Chondrocyte (in vitro differentiated cells): Measurements from ENCODE around the gene ERVH48-1. TPM values are rescaled to one million over a fixed set of nuclear protein-coding genes. Genes with fewer than 3 reads are reported as not detected.
A peak's percentile ranks its signal among the peaks of the same experiment; 100 is the strongest.

Experiments used
- DNase-seq: peaks from one replicate; pipeline ENCODE4 v3.0.0; 2021; ENCODE audit warnings: mixed read lengths, low spot score
- H3K27ac Mint-ChIP-seq: one replicate; pipeline ENCODE4 v1.8.0; 2021; ENCODE audit warnings: mild to moderate bottlenecking, moderate library complexity, mixed read lengths; ENCODE audit not compliant: unreplicated experiment
- H3K27me3 Mint-ChIP-seq: 2 replicates; pipeline ENCODE4 v1.8.0; 2021; ENCODE audit warnings: low read depth, mixed read lengths
- H3K36me3 Mint-ChIP-seq: 2 replicates; pipeline ENCODE4 v1.8.0; 2021; ENCODE audit warnings: low read depth, mixed read lengths
- H3K4me1 Mint-ChIP-seq: 2 replicates; pipeline ENCODE4 v1.8.0; 2021; ENCODE audit warnings: low read depth, mild to moderate bottlenecking, mixed read lengths
- H3K4me3 Mint-ChIP-seq: one replicate; pipeline ENCODE4 v1.8.0; 2021; ENCODE audit warnings: mild to moderate bottlenecking, moderate library complexity, mixed read lengths; ENCODE audit not compliant: unreplicated experiment
- H3K9me3 Mint-ChIP-seq: 2 replicates; pipeline ENCODE4 v1.8.0; 2021; ENCODE audit warnings: low read depth, mixed read lengths
- long read RNA-seq: library from polyadenylated mRNA; stranded (forward); transcript quantifications from one replicate; pipeline ENCODE4 v2.0.0, GENCODE V29; 2021
- total RNA-seq: library from RNA; stranded (reverse); gene quantifications from 3 replicates; pipeline ENCODE4 v1.2.1, GENCODE V29; 2021
- TF ChIP-seq, protein P1 (sequence below): fragments of 200-600 bp; sonication (generic); IDR thresholded peaks from 2 replicates; pipeline ENCODE4 v1.5.0; 2021; ENCODE audit warnings: antibody characterized with exemption, mild to moderate bottlenecking, moderate library complexity

The ERVH48-1 gene
- total RNA-seq: not detected in 3 replicates
- long read RNA-seq: 0 reads

DNA sequence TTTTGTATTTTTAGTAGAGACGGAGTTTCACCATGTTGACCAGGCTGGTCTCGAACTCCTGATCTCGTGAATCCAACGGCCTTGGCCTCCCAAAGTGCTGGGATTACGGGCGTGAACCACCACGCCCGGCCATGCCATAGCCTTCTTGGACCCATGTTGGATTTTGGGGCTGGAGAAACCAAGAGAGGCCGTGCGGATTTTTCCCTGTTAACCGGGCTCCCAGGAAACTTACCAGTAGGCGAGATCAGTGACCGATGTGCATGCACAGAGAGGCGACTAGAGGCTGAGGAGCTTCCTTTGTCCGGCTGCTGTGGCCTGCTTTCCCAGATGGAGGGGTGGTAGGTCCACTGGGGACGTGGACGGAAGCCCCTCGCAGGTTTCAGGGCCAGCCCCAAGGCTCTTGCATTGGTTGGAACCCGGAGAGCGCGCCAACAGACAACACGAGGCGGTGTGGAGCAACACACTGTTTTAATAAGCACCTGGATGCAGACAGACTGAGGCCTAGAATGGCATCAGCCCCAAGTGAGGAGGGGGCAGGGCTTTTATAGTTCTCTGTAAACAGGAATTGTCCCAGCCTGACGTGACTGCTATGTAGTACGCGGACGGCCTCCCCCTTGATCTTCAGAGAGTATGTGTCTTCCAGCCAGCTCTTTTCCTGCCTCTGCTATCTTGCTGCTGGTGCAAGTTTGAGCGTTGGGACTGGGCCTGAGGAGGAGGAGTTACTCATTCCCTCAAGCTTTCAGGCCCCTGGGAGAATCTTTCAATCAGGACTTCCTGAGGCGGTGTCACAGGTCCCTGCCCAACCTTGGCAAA, at the start of gene ERVH48-1:
ERVH48-1 (minus strand) TSS at position 517 of the 813 bp plus-strand sequence. CDS start 6,624 bp downstream, outside the sequence.
- peaks cover 11% of the 10 kb centered on the region for H3K4me1 Mint-ChIP-seq
- H3K36me3 Mint-ChIP-seq: no peaks in the 10 kb centered on the region
- H3K4me3 Mint-ChIP-seq: no peak within 1 kb of the TSS
- TF ChIP-seq, protein P1, sequence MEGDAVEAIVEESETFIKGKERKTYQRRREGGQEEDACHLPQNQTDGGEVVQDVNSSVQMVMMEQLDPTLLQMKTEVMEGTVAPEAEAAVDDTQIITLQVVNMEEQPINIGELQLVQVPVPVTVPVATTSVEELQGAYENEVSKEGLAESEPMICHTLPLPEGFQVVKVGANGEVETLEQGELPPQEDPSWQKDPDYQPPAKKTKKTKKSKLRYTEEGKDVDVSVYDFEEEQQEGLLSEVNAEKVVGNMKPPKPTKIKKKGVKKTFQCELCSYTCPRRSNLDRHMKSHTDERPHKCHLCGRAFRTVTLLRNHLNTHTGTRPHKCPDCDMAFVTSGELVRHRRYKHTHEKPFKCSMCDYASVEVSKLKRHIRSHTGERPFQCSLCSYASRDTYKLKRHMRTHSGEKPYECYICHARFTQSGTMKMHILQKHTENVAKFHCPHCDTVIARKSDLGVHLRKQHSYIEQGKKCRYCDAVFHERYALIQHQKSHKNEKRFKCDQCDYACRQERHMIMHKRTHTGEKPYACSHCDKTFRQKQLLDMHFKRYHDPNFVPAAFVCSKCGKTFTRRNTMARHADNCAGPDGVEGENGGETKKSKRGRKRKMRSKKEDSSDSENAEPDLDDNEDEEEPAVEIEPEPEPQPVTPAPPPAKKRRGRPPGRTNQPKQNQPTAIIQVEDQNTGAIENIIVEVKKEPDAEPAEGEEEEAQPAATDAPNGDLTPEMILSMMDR: no peak
- DNase-seq: peak; percentile 64
- no peak within 1 kb of the TSS for H3K27ac Mint-ChIP-seq
- no peaks in the 10 kb centered on the region for H3K27me3 Mint-ChIP-seq
- H3K9me3 Mint-ChIP-seq: no peaks in the 10 kb centered on the region

DNA sequence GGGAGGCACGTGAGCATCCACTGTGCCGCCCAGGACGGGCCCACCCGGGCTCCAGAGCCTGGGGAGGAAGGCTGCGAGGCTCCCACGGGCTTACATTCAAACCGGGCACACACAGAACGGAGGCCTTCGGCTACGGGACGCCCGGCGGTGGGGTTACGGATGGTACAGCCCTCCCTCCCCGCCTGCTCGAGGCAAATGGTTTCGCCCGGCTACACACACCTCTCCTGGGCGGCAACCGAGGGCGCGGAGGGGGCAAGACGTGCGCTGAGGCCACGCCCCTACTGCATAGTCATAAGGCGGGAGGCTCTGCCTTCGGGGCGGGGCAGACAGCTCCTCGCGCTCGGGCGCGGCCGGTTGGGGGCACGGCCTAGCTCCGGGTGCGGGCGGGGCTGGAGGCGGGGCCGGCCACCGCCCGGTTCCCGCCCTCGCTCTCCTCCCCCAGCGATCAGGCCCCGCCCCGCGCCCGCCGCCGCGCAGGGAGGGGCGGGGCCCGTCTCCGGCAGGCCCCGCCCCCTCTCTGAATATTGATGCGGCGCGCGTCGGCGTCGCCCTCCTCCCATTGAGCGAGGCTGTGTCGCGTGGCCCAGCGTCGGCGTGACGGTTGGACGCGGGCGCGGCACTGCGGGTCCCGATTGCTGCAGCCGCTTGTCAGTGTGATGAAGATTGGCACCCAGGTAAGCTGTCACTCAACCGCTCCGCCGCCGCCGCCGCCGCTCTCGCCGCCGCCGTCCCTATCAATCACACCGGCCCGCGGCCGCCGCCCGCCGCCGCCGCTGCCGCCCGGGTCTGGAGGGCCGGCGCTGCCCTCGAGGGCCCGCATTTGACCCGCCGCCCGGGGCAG, 48.8 kb upstream of the ERVH48-1 start, which contains the start of gene PKNOX1:
PKNOX1 (plus strand) TSS at position 572 of the 841 bp plus-strand sequence. CDS start 29,820 bp downstream, outside the sequence.
- TF ChIP-seq, protein P1: peak; percentile 20
- H3K9me3 Mint-ChIP-seq: peaks cover 9% of the 10 kb centered on the region
- H3K4me3 Mint-ChIP-seq: peak within 1 kb of the TSS; percentile 91
- peak within 1 kb of the TSS; percentile 98 for H3K27ac Mint-ChIP-seq
- peaks cover 11% of the 10 kb centered on the region for H3K36me3 Mint-ChIP-seq
- no peaks in the 10 kb centered on the region for H3K27me3 Mint-ChIP-seq
- peaks cover 15% of the 10 kb centered on the region for H3K4me1 Mint-ChIP-seq
- DNase-seq: peak; percentile 100

DNA sequence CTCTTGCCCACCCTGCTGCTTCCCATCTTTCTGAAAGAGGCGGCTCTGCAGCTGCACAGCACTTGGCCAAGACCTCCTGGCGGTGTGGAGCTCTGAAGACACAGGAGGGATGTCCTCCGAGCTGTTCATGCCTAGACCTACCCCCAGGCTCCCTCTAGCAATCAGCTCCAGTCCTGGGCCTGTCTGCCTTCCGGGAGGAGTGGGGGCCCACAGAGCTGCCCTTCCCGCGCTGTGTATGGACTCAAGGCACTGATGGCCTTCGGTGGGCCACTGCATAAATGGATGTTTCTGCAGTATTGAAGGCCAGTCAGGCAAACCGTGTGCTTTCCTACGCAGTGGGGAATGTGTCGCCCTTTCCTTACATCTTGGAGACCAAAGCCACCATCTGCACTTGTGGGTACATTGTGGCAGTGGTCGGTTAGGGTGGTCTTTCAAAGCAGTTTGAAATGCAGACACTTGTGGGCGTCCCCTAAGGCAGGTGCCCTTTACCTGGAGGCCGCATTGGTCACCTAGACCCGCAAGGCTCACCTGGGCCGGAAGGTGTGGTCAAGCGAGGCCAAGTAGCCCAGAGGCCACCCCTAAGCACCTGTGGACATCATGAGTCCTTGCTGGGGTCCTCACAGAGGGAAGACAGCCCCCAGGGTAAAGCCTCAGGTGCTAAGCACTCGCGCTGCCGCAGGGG, 48.0 kb upstream of the ERVH48-1 start:
- Mint-ChIP-seq H3K4me3 (peak overlapping the region; percentile 62), H3K27me3 (no peaks in the 10 kb centered on the region), H3K4me1 (peaks cover 15% of the 10 kb centered on the region), H3K36me3 (peaks cover 7% of the 10 kb centered on the region), H3K9me3 (peaks cover 9% of the 10 kb centered on the region), H3K27ac (peak overlapping the region; percentile 74)
- TF ChIP-seq, protein P1: no peak
- DNase-seq: no peak

DNA sequence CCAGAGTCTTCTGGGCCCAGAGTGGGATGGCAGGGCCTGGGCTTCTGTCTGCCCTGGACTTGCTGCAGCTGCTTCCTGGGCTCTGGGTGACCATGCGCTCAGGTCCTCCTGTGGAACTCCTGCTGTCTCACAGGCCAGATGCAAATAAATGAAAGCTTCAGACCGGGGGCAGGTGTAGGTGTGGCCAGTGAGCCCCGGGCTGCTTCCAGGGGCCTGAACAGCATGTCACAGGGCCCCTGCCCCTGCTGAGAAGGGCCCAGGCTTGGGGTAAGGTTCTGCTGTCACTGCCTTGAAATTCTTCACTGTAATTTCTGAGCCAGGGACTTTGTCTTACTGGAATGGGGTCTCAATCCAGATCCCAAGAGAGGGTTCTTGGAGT, 46.5 kb upstream of the ERVH48-1 start:
- Mint-ChIP-seq H3K27me3 (no peaks in the 10 kb centered on the region), H3K27ac (no peak overlapping the region), H3K4me3 (no peak overlapping the region), H3K9me3 (peaks cover 5% of the 10 kb centered on the region), H3K36me3 (peaks cover 5% of the 10 kb centered on the region), H3K4me1 (peaks cover 12% of the 10 kb centered on the region)
- DNase-seq: no peak
- TF ChIP-seq, protein P1: no peak
